ENCODE data around the gene DLG5.
"Not testable (repeated sequence)": the region's sequence is repeated elsewhere in the genome, so short reads cannot be mapped to it uniquely, and the experiment has no call there.

The DLG5 gene

DNA sequence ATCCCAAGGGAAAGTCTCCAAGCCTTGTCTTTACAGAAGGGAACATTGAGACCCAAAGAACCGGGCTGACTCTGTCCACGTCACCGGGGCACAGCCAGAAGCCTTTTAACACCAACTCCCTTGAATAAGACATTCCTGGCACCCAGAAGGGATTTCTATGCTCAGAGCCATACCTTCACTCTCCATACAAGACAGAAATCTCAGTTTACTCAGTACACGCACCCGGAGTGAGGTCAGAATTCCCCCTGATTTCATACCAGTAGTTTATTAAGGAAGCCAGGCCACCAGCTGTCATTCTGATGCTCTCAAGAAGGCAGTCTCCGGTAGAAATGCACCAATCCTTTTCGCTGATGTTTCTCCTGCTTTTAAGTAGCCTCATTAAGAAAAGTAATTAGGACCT, 154.7 kb downstream of the DLG5 start:
- no peak for DNase-seq (ENCODE audit: extremely low spot score)
- ChIA-PET POLR2A (no interaction called here), CTCF (interaction anchor here (1.2 to 1.5 kb wide), 2 partner anchors 10 to 12 kb away, joined by 3 read pairs; no protein-coding TSS in a partner anchor)
- TF ChIP-seq, protein P1, sequence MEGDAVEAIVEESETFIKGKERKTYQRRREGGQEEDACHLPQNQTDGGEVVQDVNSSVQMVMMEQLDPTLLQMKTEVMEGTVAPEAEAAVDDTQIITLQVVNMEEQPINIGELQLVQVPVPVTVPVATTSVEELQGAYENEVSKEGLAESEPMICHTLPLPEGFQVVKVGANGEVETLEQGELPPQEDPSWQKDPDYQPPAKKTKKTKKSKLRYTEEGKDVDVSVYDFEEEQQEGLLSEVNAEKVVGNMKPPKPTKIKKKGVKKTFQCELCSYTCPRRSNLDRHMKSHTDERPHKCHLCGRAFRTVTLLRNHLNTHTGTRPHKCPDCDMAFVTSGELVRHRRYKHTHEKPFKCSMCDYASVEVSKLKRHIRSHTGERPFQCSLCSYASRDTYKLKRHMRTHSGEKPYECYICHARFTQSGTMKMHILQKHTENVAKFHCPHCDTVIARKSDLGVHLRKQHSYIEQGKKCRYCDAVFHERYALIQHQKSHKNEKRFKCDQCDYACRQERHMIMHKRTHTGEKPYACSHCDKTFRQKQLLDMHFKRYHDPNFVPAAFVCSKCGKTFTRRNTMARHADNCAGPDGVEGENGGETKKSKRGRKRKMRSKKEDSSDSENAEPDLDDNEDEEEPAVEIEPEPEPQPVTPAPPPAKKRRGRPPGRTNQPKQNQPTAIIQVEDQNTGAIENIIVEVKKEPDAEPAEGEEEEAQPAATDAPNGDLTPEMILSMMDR (IDR thresholded peaks at IDR 0.05; ENCODE audit: control extremely low read depth, extremely low read depth, low read depth, missing control alignments): no peak

DNA sequence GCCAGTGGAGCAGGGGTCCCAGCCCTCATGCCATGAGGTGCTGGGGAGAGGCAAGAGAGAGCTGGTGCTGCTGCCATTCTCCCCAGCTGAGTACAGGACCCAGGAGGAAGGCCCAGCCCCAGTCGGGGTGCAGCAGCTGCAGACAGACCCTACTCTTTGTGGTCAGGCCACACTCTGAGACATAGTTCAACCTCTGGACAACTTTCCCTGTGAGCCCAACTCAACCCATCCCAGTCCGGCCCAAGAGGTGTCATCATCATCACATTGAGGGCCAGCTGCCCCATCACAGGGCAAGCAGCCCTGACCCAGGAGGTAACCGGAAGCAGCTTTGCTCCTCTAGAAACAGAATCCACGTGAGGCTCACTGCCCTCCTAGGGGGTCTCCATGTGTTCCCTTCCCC, 155.1 kb downstream of the DLG5 start:
- TF ChIP-seq, protein P1 (IDR thresholded peaks at IDR 0.05; ENCODE audit: control extremely low read depth, extremely low read depth, low read depth, missing control alignments): no peak
- DNase-seq (ENCODE audit: extremely low spot score): no peak
- ChIA-PET POLR2A (no interaction called here), CTCF (interaction anchor here (1.2 to 1.5 kb wide), 2 partner anchors 11 to 12 kb away, joined by 3 read pairs; no protein-coding TSS in a partner anchor)

DNA sequence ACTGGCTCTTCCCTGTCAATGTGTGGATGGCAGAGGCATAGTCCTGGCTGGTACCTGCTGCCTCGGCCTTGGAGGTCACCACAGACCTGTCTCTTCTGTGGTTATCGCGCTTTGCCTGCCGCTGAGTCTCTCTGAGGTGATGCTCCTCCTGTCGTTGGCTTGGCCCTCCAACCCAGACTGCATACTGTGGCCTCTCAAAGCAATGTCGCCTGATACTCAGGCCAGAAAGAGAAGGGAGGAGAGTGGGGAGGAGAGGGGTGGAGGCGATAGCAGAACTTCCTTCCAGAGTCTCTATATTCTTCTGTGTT, 155.7 kb downstream of the DLG5 start:
- no peak for DNase-seq (ENCODE audit: extremely low spot score)
- ChIA-PET CTCF (interaction anchor here (1.5 kb wide), 1 partner anchor 11 kb away, joined by 3 read pairs; no protein-coding TSS in a partner anchor), POLR2A (no interaction called here)
- TF ChIP-seq, protein P1 (IDR thresholded peaks at IDR 0.05; ENCODE audit: control extremely low read depth, extremely low read depth, low read depth, missing control alignments): no peak

DNA sequence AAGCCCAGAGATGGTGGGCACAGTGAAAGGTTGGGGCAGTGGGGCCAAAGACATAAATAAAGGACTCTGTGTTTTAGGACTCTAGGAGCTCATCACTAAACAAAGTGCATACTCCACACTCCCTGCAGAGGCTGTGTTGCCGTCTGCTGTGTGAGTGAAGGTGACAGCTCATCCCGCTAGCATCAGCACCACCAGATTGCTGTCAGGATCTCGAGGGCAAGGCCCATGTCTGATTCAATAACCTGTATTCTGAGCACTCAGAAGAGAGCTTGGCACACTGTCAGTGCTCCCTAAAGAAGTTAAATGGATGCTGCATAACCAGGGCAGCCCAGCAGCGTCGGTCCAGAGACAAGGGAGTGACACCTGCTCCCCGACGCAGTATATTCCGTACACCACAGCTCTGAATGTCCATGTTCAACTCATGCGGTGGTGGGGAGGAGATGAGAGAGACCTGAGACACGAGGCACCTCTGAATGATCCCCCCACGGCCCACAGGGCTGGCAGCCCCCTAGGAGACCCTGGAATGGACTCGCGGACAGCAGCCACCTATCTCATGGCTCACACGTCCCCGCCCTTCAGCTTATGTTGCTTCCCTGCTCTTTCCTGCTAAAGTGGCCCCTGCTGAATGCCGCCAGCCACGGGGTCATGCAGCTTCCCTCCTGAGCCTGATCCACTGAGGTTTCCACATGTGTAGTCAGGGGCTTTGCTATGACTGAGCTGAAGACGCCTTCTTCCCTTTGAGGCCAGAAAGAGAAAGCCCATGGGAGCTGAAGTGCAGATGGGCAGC, 156.3 kb downstream of the DLG5 start:
- ChIA-PET POLR2A (no interaction called here), CTCF (interaction anchor here (1.1 to 1.4 kb wide), 2 partner anchors 9 to 568 kb away, joined by 3 read pairs; no protein-coding TSS in a partner anchor)
- TF ChIP-seq, protein P1 (IDR thresholded peaks at IDR 0.05; ENCODE audit: control extremely low read depth, extremely low read depth, low read depth, missing control alignments): no peak
- DNase-seq (ENCODE audit: extremely low spot score): no peak

DNA sequence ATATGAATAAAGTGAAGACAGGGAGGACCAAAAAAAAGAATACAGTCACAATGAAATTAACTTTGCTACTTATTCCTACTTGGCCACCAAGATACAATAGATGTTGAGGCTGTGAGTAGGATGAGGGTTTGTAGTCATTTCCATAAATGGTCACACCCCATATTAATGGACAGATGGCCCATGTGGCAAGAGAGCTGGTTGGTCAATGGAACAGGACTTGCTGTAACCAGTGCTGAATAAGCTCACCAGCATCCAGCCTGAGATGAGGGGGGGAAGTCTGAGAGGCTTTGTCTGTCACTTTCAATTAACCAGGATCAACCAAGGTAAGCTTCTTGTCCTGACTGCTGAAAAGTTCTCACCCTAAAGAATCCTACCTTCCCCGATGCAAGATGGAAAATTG, 158.5 kb downstream of the DLG5 start:
- ChIA-PET CTCF (interaction anchor here (0.9 to 1.5 kb wide), 5 partner anchors 12 to 79 kb away, joined by 3 to 7 read pairs (median 4); no protein-coding TSS in a partner anchor), POLR2A (no interaction called here)
- TF ChIP-seq, protein P1 (IDR thresholded peaks at IDR 0.05; ENCODE audit: control extremely low read depth, extremely low read depth, low read depth, missing control alignments): no peak
- no peak for DNase-seq (ENCODE audit: extremely low spot score)

DNA sequence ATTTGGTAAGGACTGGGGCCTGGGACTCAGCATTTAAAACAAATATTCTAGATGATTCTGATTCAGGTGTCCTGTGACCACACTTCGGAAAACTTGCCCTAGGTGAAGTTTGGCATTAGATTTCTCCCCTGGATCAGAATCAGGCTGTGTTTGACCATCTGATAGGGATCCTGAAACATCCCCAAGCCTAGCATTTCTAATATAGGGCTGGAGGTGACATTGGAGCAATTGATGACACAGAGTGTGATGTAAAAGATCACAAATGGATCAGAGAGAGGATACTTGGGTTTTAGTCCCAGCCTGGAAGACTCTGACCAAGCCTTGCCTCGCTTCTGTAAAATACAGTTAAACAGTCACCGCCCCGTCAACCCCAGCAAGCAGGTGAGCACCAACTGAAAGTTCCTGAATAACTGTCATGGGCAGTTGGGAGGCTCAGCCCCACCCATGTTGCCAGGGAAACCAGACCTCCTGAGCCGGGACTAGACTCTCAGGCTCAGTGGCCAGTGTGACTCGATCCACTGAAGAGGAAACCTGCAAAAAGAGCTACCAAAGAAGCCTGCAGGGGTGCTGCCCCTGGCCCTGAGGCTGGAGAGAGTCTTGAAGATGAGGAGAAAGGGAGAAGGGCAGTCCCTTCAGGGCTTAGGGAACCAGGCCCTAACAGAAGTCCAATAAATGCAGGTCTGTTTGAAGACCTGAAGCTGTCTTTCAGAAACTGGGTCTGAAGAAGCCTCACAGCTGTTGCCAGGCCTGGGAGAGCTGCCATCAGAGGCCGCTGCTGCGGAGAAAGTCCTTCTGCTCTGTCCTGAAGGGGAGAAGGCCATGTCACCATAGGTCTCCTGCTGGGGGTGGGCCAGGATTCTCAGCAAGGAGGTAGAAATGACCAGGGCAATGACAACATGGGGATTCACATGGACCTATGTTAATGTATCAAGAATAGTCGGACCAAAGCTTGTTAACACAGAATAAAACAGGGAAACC, 162.8 kb downstream of the DLG5 start:
- DNase-seq (ENCODE audit: extremely low spot score): no peak
- TF ChIP-seq, protein P1 (IDR thresholded peaks at IDR 0.05; ENCODE audit: control extremely low read depth, extremely low read depth, low read depth, missing control alignments): no peak
- POLR2A ChIA-PET: no interaction called here
- CTCF ChIA-PET: no interaction called here

DNA sequence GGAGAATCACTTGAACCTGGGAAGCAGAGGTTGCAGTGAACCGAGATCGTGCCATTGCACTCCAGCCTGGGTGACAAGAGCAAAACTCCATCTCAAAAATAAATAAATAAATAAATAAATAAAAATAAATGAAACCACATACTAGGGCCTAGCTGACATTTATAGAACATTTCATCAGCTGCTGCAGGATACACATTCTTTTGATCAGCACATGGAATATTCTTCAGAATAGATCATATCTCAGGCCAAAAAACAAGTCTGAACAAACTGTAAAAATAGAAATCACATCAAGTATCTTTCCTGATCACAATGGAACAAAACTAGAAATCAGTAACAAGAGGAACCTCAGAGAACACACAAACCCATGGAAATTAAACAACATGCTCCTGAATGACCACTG, 168.1 kb downstream of the DLG5 start:
- DNase-seq (ENCODE audit: extremely low spot score); CTCF ChIA-PET: not testable (repeated sequence)
- POLR2A ChIA-PET: interaction anchor here (0.7 kb wide), 1 partner anchor 639 kb away, joined by 6 read pairs; no protein-coding TSS in a partner anchor
